ENCODE results near the gene ANKRA2. TPM values are rescaled to one million over a fixed set of nuclear protein-coding genes. Genes with fewer than 3 reads are reported as not detected.

ANKRA2 gene
- total and polyA plus RNA-seq, 2 of the 8 experiments (the other 6 are each of a cell fraction or from before 2014, with no cell fraction given): 7.0 to 12.6 TPM

DNA sequence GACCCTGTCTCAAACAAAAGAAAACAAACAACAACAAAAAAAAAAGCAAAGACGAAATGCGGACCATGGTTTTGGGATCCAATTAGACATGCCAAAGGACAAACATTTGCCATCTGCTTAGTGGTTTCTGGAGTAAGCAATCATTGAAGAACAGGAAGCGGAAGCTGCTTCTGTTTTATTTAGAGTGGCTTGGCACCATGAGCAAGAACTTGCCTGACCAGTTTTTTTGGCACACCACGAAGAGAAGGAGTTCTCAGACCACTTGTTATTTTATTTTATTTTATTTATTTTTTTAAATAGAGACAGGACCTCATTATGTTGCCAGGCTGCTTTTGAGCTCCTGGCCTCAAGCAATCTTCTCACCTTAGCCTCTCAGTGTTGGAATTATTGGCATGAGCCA lies 50.2 kb downstream of the ANKRA2 start (continued):
- TF ChIP-seq, protein P1, sequence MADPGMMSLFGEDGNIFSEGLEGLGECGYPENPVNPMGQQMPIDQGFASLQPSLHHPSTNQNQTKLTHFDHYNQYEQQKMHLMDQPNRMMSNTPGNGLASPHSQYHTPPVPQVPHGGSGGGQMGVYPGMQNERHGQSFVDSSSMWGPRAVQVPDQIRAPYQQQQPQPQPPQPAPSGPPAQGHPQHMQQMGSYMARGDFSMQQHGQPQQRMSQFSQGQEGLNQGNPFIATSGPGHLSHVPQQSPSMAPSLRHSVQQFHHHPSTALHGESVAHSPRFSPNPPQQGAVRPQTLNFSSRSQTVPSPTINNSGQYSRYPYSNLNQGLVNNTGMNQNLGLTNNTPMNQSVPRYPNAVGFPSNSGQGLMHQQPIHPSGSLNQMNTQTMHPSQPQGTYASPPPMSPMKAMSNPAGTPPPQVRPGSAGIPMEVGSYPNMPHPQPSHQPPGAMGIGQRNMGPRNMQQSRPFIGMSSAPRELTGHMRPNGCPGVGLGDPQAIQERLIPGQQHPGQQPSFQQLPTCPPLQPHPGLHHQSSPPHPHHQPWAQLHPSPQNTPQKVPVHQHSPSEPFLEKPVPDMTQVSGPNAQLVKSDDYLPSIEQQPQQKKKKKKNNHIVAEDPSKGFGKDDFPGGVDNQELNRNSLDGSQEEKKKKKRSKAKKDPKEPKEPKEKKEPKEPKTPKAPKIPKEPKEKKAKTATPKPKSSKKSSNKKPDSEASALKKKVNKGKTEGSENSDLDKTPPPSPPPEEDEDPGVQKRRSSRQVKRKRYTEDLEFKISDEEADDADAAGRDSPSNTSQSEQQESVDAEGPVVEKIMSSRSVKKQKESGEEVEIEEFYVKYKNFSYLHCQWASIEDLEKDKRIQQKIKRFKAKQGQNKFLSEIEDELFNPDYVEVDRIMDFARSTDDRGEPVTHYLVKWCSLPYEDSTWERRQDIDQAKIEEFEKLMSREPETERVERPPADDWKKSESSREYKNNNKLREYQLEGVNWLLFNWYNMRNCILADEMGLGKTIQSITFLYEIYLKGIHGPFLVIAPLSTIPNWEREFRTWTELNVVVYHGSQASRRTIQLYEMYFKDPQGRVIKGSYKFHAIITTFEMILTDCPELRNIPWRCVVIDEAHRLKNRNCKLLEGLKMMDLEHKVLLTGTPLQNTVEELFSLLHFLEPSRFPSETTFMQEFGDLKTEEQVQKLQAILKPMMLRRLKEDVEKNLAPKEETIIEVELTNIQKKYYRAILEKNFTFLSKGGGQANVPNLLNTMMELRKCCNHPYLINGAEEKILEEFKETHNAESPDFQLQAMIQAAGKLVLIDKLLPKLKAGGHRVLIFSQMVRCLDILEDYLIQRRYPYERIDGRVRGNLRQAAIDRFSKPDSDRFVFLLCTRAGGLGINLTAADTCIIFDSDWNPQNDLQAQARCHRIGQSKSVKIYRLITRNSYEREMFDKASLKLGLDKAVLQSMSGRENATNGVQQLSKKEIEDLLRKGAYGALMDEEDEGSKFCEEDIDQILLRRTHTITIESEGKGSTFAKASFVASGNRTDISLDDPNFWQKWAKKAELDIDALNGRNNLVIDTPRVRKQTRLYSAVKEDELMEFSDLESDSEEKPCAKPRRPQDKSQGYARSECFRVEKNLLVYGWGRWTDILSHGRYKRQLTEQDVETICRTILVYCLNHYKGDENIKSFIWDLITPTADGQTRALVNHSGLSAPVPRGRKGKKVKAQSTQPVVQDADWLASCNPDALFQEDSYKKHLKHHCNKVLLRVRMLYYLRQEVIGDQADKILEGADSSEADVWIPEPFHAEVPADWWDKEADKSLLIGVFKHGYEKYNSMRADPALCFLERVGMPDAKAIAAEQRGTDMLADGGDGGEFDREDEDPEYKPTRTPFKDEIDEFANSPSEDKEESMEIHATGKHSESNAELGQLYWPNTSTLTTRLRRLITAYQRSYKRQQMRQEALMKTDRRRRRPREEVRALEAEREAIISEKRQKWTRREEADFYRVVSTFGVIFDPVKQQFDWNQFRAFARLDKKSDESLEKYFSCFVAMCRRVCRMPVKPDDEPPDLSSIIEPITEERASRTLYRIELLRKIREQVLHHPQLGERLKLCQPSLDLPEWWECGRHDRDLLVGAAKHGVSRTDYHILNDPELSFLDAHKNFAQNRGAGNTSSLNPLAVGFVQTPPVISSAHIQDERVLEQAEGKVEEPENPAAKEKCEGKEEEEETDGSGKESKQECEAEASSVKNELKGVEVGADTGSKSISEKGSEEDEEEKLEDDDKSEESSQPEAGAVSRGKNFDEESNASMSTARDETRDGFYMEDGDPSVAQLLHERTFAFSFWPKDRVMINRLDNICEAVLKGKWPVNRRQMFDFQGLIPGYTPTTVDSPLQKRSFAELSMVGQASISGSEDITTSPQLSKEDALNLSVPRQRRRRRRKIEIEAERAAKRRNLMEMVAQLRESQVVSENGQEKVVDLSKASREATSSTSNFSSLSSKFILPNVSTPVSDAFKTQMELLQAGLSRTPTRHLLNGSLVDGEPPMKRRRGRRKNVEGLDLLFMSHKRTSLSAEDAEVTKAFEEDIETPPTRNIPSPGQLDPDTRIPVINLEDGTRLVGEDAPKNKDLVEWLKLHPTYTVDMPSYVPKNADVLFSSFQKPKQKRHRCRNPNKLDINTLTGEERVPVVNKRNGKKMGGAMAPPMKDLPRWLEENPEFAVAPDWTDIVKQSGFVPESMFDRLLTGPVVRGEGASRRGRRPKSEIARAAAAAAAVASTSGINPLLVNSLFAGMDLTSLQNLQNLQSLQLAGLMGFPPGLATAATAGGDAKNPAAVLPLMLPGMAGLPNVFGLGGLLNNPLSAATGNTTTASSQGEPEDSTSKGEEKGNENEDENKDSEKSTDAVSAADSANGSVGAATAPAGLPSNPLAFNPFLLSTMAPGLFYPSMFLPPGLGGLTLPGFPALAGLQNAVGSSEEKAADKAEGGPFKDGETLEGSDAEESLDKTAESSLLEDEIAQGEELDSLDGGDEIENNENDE (IDR thresholded peaks at IDR 0.05; ENCODE audit: insufficient replicate concordance, low read length): no peak
- no peak for TF ChIP-seq TBP (IDR thresholded peaks at IDR 0.05; ENCODE audit: low read depth, low read length)
- no peak for TF ChIP-seq TAF1 (IDR thresholded peaks at IDR 0.05; ENCODE audit: low read depth, low read length)
- TF ChIP-seq GTF2F1 (IDR thresholded peaks at IDR 0.05; ENCODE audit: borderline replicate concordance, low read depth, low read length): no peak
- TF ChIP-seq CBX5 (IDR thresholded peaks at IDR 0.05; ENCODE audit: low read depth, low read length): no peak
- TF ChIP-seq CREB1 (IDR thresholded peaks at IDR 0.05): no peak
- no peak for TF ChIP-seq HDAC6 (IDR thresholded peaks at IDR 0.05; ENCODE audit: low read depth, low read length)
- no peak for TF ChIP-seq NRF1 (IDR thresholded peaks at IDR 0.05; ENCODE audit: low read depth, low read length)
- TF ChIP-seq CBX8 (IDR thresholded peaks at IDR 0.05; ENCODE audit: borderline replicate concordance, low read depth, low read length): no peak
- no peak for TF ChIP-seq CTBP2 (IDR thresholded peaks at IDR 0.05; ENCODE audit: borderline replicate concordance, insufficient read depth, insufficient read length, low read length)
- TF ChIP-seq RBBP5 (IDR thresholded peaks at IDR 0.05; ENCODE audit: borderline replicate concordance, low read depth, low read length): no peak
- TF ChIP-seq SP4 (IDR thresholded peaks at IDR 0.05; ENCODE audit: low read length): no peak
- TF ChIP-seq ZNF274 (IDR thresholded peaks at IDR 0.05; ENCODE audit: borderline replicate concordance, extremely low read depth, low read length): no peak

Measured in H1 (cell line).